Brain microvascular endothelial cell (primary cell): ENCODE measurements around the gene KRT14.

ENCODE experiments used
- DNase-seq: peaks from one replicate; pipeline ENCODE4 v3.0.0-alpha.2; 2020
- H3K27ac ChIP-seq: fragments of 250-450 bp; sonication (Bioruptor Pico); 2 replicates; pipeline ENCODE4 v1.5.1; 2020; ENCODE audit warnings: mild to moderate bottlenecking, moderate library complexity
- H3K27me3 ChIP-seq: fragments of 250-450 bp; sonication (Bioruptor Pico); replicated peaks from 2 replicates; pipeline ENCODE4 v1.5.1; 2020; ENCODE audit warnings: mild to moderate bottlenecking
- H3K36me3 ChIP-seq: fragments of 250-450 bp; sonication (Bioruptor Pico); replicated peaks from 2 replicates; pipeline ENCODE4 v1.5.1; 2020; ENCODE audit warnings: mild to moderate bottlenecking
- H3K4me3 ChIP-seq: 2 replicates; pipeline ENCODE4 v1.5.1; 2011; ENCODE audit warnings: low read depth, mild to moderate bottlenecking, control low read depth, low read length, moderate library complexity
- CTCF ChIP-seq: IDR thresholded peaks from 2 replicates; pipeline ENCODE4 v1.5.1; 2011; ENCODE audit warnings: low read depth, mild to moderate bottlenecking, moderate library complexity, low read length, control low read depth, inconsistent platforms; ENCODE audit errors: missing control alignments
- in situ Hi-C: cut with HindIII; loops from 2 replicates; pipeline ENCODE4 v1.10.0; 2017; ENCODE audit warnings: low sequenced_read_pairs, low pct_ligation_motif_present

The KRT14 gene

GRCh38 chr17:41551365-41551764, 35.3 kb downstream of the KRT14 start:
- in situ Hi-C loops, result no loop called here
- no peak overlapping the region for H3K27ac ChIP-seq
- H3K36me3 ChIP-seq, result no peaks in the 10 kb centered on the region
- H3K27me3 ChIP-seq, result peaks cover 1% of the 10 kb centered on the region
- no peak overlapping the region for H3K4me3 ChIP-seq
- DNase-seq, result no peak
- no peak for TF ChIP-seq CTCF

- Histone ChIP-seq H3K36me3 (no peaks in the 10 kb centered on the region), H3K27ac (no peak overlapping the region), H3K27me3 (no peaks in the 10 kb centered on the region), H3K4me3 (no peak overlapping the region)
- no peak for DNase-seq
- TF ChIP-seq CTCF, result no peak
- in situ Hi-C loops, result no loop called here
Measured at GRCh38 chr17:41549596-41550039, 37.1 kb downstream of the KRT14 start.

GRCh38 chr17:41548844-41549595, 37.7 kb downstream of the KRT14 start:
- peak; percentile 91 for TF ChIP-seq CTCF
- no peaks in the 10 kb centered on the region for H3K36me3 ChIP-seq
- no peaks in the 10 kb centered on the region for H3K27me3 ChIP-seq
- DNase-seq, result peak; percentile 81
- peak overlapping the region; percentile 20 for H3K4me3 ChIP-seq
- peak overlapping the region; percentile 66 for H3K27ac ChIP-seq
- in situ Hi-C loops, result no loop called here

- no peaks in the 10 kb centered on the region for H3K27me3 ChIP-seq
- H3K36me3 ChIP-seq, result no peaks in the 10 kb centered on the region
- peak overlapping the region; percentile 71 for H3K27ac ChIP-seq
- peak overlapping the region; percentile 15 for H3K4me3 ChIP-seq
- DNase-seq, result peak; percentile 95
- no peak for TF ChIP-seq CTCF
- in situ Hi-C loops, result no loop called here
Measured at GRCh38 chr17:41547921-41548843, 38.5 kb downstream of the KRT14 start.

GRCh38 chr17:41547378-41547841, 39.3 kb downstream of the KRT14 start:
- H3K36me3 ChIP-seq, result no peaks in the 10 kb centered on the region
- in situ Hi-C loops, result no loop called here
- no peak overlapping the region for H3K4me3 ChIP-seq
- DNase-seq, result no peak
- no peaks in the 10 kb centered on the region for H3K27me3 ChIP-seq
- no peak for TF ChIP-seq CTCF
- peak overlapping the region; percentile 71 for H3K27ac ChIP-seq
